Measurements from ENCODE around the gene GRID2.
"Not testable (repeated sequence)": the region's sequence is repeated elsewhere in the genome, so short reads cannot be mapped to it uniquely, and the experiment has no call there.

The GRID2 gene

DNA sequence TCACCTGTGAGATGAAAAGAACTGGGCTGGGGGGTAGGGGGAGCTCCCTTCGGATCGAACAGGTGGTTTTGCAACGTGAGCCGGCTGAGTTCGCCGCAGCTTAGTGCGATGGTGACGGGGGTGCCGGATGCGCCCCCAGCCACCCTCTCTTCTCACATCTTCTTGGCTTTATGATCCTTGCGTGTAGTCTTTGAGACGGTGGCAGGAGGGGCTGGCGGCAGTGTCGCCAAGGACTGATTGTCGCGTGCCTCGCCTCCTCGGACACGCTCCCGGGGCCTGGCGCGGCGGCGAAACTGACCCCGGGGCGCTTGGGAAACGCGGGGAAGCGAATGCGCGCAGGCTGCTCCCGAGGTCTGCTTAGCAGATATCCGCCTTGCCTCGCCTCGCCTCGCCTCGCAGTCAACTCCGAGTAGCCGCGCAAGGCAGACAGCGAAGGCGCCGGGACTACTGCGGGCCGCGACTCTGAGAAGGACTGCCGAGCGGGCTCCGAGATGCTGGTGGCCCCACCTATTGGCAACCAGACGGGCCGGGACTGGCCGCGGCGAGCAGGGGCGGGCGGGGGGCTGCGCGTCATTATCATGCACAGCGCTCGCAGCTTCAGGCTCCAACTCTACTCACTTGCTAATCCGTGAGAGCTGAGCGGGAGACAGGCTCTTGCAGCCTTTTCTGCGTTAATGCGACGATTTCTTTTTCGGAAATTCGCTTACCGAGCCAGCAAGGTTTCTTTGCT lies 1.5 kb downstream of the GRID2 start:
- DNase-seq (ENCODE audit: low read depth), result peak; percentile 30

DNA sequence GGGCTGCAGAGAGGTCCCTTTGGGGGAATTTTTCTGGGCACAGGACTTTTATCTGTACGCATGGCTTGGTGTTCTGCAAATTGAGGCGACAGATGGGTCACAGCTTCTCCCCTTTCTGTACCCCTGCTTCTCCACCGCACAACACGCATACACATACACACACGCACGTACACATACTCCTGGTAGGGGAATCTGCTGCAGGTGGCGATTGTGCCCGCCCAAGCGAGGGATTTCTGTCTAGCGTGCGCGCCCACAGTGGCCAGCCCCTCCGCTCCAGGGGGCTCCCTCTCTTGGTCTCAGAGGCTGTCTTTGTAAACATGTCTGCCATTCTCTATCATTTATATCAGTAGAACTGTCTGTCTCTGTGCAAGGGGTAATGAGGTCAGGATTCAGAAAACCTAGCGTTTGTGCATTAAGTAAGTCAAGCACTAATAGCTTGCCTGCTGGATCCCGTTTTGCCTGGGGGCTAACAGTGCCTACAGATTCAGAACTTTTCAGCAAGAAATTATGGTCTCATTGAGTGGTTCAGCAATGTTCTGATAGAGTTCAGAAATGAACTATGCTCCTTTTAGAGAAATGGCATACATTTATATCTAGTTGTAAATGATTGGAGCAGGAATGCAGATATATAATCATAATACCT lies 2.2 kb downstream of the GRID2 start:
- no peak for DNase-seq (ENCODE audit: low read depth)

DNA sequence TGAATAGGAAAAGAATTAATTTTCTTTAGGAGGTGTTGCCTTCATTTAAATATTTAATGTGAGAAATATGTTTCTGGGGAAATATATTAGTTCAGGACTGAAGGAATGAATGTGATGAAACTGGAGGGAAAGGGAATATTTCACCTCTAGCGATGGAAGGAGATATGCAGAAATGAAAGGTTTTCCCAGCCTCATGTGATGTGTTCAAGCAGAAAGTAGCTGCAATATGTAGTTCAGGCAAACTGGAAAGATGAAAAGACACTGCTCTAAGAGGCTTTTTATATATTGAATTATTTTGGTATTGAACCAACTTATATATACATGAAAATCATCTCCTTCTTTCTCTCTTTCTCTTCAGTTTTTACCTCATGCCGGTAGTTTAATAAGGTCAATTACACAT lies 3.4 kb downstream of the GRID2 start:
- no peak for DNase-seq (ENCODE audit: low read depth)

DNA sequence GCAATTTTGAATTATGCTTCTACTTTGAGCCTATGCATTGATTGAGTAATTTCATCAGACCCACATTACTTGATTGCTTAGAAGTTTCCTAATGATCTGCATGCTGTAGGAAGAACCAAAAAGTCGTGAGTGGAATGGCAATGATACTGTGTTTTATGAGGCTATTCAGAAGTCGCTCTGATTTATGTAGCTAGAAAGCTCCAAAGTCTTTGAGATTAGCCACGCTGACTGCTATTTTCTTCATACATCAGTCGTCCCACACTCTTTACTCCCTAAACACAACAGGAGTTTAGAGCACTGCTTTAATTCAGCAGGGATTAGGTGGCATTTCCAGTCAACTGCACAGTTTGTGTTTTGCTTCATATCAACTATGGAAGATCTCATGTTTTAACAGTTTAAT lies 4.1 kb downstream of the GRID2 start:
- no peak for DNase-seq (ENCODE audit: low read depth)

DNA sequence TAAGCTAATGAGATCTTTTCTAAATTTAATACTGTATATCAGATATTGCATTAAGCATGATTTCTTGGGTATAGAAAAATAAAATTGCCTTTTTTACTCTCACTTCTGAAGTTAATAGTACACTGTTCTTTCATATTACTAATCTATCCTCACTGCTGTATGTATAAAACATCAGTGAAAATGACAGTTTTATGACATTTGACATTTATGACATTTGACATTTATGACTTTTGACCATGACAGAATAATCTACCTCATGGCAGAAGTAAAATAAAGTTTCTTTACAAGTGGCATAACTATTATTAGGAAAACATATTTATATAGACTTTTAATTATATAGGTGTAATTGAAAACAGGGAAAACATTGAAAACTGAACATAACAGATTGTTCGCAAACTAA lies 13.3 kb downstream of the GRID2 start:
- no peak for DNase-seq (ENCODE audit: low read depth)

DNA sequence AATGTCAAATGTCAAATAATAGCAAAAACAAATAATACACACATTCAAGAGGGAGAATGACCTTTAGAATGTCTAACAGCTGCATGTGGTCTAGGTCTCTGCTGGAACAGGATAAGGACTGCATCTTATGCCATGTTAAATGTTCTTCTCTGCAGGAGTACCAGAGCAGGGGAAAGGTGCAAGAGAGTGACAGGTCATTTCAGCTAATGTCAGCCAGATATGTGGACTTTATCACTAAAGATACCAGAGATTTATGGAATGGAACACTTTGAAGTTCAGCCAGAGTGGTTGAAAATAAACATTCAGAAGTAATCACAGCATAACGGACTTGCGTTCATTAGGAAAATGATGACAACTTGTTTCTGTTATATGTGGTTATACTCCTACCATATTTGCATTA lies 24.3 kb downstream of the GRID2 start:
- DNase-seq (ENCODE audit: low read depth), result no peak

DNA sequence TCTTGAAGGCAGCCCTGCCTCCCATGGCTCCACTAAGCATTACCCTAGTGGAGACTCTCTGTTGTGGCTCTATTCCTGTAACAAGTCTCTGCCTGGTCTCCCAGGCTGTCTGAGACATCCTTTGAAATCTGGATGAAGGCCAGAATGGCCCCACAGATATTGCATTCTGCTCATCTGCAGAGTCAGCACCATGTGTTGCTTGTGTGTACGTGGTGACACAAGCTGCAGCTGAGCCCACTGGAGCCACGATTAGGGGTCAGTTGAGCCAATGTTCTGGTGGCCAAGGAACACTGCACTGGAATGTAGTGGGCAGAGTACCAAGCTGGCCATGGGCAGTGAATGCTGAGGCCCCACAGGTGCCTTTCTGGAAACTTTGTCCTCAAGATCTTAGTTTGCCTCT lies 29.2 kb downstream of the GRID2 start:
- no peak for DNase-seq (ENCODE audit: low read depth)

DNA sequence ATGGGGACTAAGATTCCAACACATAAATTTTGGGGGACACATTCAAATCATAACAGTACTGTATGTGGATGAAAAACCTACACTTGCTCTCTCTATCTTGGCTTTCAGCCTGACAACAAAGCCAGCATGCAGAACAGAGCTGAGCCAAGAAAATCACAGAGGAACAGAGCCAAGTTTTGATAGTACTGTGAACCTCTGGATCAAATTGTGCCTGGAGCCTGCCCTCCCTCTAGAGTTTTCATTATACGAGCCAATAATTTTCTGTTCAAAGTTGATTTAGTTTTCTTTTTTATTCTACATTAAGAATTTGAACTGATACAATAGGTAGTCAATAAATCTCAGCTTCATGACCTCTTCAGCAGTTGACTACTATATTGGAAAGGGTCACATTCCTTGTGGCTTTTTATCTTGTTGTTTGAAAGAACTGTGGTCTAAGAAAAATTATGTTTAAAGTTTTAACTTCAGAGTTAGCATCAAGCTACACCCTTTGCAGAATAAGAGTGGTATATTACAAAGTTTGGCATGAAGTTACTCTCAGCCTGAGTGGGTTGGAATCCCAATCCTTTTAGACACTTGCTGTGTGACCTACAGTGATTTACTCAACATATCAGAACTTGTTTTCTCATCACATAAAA lies 31.1 kb downstream of the GRID2 start:
- no peak for DNase-seq (ENCODE audit: low read depth)

DNA sequence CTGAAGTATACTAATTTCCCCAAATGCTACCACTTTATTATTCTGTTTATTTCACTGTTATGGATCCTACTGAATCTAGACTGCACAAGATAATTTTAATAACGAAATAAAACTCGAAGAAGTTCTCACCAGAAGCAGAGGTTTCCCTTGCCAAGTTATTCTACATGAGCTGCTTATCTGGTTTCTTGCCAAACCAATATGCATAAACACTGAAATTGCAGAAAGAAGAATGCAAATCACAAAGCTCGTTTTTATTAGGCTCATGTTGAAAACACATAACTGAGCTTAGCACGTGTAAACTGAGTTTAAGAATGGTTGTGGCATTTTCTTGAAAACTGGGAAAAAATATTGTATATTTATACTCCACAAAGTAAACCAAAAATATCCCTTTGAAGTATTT lies 35.9 kb downstream of the GRID2 start:
- no peak for DNase-seq (ENCODE audit: low read depth)

DNA sequence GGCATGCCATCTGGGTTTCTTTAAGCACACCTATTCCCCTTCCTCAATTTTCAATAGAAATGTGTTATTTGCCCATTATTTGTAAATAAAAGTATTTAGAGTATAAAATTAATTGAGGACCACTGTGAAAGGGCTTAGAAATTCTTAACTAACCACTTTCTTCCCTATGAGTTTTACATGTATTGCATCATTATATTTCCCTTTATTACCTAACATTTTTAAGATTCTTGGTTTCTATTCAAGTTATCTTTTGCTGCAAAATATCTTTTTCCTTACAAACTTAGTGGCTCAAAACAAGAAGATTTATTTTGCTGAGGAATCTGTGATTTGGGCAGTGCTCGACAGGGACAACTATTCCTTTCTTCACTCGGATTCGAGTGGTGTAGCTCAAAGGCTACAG lies 40.5 kb downstream of the GRID2 start:
- DNase-seq (ENCODE audit: low read depth), result no peak

DNA sequence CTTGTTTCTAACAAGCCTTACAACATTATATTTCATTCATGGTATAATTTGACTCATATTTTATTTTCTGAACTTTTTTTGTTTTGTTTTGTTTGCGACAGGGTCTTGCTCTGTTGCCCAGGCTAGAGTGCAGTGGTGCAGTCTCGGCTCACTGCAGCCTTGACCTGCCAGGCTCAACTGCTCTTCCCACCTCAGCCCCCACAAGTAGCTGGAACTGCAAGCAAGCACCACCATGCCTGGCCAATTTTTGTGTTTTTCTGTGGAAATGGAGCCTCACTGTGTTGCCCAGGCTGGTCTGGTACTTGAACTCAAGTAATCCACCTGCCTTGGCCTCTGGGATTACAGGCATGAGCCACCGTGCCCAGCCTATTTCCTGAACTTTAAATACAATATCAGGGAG lies 42.5 kb downstream of the GRID2 start:
- no peak for DNase-seq (ENCODE audit: low read depth)

DNA sequence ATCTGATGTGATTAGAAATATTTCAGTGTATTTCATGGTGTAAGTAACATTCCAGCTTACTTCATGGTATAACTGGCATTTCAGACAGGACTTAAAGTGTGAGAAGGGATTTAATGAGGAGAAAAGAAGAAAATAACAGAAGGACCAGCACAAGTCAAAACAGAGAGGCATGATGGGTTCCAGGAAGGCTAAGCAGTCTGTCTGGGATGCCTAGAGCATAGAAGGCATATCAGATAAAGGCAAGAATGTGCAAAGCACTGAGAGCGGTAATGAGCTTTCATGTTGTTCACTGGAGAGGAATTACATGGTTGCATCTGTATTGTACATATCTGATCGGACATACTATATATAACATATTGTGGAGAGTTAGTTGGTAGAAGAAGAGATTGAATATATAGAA lies 54.2 kb downstream of the GRID2 start:
- DNase-seq (ENCODE audit: low read depth), result no peak

DNA sequence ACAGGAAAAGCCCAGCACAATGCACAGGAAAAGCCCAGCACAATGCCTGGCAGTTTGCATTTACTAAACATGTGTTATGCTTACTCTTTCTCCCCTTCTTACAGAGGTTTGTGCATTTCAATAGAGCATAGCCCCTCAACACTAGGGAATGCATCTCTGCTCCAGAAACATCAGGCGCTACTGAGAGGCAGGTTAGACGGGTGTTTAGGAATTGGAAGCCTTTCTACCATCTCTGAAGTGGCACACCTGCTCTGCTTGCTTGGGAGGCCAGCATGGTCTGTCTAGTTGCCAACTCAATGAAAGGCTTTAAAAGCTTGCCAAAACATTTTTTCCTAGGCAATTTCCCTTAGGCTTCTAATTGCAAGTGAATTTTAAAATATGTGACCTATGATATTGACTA lies 55.7 kb downstream of the GRID2 start:
- no peak for DNase-seq (ENCODE audit: low read depth)

DNA sequence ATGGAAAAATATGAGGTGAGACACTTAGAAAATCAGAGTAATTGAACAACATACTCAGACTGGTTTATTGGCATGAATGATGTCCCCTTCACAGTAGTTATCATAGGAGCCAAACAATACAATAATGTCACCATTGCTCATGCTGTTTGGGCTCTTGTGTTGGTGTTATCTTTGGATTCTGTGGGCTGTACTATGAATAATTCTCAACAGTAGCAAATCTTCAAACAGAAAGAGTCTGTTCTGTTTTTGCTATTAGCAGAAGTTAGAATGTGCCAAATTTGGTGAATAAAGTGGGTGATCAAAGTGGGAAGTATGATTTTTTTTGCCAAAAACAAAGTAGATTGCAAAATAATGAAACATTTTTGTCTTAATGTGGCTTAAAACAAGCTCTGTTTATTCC lies 58.3 kb downstream of the GRID2 start:
- no peak for DNase-seq (ENCODE audit: low read depth)

DNA sequence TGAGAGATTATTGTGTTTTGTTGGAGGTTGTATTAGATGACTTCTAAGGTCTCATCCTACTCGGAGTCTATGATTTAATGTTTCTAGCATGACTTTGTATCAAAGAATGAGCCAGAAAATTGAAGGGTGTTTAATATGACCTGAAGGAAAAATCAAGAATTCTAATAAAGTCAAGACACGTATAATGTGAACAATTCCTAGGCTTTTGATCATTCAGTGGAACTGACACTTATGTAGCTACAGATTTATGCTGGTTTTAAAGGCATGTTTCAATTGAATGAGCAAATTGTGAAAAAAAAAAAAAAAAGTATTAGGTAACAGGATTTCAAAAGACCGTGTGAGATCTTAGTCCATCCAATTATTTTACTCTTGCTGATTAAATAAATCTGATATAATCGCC lies 64.9 kb downstream of the GRID2 start:
- DNase-seq (ENCODE audit: low read depth), result no peak

DNA sequence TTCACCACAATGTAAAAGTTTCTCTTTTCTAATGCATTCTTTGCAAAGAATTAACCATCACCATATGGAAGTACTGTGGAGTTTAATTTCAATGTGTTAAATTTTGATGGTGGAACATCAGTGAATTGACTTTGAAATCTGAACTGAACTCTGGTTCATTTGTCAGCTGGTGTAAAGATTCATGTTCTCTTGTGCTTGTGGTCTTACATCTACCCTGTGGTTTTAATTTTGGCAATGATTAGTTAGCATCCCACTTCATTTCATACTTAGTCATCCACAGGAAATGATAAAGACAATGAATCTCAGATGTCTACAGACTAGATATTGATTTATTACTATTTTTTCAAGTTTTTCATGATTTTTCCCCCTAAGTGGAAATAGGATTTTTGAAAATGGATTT lies 77.8 kb downstream of the GRID2 start:
- no peak for DNase-seq (ENCODE audit: low read depth)

DNA sequence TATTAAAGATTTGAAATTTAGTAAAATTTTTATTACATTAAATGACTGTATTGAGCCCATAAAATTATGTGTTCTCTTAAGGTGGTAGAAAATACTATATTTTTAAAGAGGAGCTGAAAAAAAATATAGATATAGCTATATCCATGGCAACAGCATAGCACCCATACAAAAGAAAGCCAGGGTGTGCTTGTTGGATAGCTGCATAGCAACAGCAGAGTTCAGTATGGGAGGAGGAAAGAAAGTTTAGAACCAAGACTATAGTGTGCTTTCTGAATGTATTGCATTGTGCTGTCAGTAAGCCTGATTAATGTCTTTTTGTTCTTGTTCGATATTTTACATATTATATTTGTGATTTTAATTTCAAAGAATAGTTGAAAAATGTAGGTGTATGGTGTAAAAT lies 78.4 kb downstream of the GRID2 start:
- no peak for DNase-seq (ENCODE audit: low read depth)

DNA sequence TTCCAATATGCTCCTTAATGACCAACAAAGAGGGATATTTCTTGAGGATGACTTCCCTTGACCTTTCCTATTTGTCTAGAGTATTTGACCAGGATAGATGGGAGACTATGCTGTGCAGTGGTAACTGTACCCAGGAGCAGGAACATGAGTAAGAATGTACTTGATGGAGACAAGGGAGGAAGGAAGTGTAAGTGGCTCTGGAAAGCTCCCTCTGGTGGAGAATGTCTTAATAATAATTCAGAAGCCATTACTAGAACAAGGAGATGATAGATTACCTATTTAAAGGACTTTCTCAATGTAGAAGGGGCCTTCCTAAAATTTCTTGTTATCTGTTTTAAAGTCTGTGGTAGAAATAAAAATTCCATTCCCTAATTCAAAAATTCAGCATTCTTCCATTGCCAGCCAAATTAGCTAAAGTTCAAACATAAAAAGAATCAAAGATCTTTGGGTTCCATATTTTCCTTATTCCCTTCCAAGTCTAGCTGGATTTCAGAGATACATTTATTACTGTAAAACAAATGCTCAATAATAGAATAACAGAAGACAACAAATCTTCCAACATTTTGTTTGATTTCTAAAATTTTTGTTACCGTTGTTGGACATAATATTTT lies 83.8 kb downstream of the GRID2 start:
- peak; percentile 33 for DNase-seq (ENCODE audit: low read depth)

DNA sequence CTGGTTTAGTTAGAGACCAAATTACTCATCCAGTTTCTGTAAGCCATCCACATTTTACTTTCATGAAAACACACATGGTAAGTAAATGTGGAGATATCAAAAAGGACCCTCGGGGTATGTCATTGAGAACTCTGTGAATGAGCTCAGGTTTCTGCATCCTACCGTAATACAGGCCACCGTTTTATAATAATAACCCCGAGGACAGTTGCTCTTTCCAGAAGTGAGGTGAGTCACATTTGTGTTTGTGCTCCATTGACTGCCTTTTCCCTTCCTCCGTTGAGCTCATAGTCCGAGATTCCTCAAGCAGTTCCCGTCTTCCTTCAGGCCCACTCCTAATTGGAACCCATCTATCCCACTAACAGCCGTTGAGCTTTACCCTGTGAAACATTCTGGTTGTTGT lies 95.3 kb downstream of the GRID2 start:
- no peak for DNase-seq (ENCODE audit: low read depth)

DNA sequence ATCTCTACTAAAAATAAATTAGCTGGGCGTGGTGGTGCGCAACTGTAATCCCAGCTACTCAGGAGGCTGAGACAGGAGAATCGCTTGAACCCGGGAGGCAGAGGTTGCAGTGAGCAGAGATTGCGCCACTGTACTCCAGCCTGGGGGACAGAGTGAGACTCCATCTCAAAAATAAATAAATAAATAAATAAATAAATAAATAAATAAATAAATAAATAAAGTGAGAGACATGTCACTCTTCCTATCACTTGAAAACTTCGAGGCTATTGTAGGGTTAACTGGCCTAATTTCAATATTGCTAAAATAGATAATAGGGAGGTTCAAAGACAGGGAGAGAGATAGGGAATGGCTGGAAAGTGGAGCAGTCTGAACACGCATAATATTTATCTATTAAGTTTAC lies 99.8 kb downstream of the GRID2 start:
- DNase-seq (ENCODE audit: low read depth), result not testable (repeated sequence)

DNA sequence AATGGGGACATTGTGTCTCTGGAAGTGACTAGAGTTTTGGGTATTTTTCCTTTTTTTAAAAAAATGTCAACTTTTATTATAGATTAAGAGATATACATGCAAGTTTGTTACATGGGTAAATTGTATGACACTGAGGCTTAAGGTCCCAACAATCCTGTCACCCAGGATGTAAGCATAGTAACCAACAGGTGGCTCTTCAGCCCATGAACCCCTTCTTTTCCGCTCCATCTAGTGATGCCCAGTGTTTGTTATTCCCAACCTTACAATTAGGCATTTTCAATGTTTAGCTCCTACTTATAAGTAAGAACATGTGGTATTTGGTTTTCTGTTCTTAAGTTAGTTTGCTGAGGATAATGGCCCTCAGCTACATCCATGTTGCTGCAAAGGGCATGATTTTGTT lies 102.7 kb downstream of the GRID2 start:
- DNase-seq (ENCODE audit: low read depth), result no peak

DNA sequence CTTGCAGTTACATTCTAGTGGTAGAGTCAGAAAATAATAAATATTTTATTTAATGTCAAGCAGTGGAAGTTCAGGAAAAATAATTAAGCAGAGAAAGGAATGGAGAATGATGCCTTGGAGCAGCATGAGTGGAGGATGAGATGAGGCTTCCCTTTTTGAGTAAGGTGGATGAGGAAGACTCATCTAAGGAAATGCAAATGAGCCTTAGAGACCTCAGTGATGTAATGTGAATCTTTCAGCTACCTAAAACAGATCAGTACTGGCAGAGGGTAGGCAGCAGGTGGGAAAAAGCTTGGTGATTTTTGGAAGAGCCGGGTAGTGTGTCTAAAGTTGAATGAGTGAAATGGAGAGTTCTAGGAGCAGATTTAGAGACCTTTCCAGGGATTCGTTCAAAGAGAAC lies 118.2 kb downstream of the GRID2 start:
- DNase-seq (ENCODE audit: low read depth), result no peak

DNA sequence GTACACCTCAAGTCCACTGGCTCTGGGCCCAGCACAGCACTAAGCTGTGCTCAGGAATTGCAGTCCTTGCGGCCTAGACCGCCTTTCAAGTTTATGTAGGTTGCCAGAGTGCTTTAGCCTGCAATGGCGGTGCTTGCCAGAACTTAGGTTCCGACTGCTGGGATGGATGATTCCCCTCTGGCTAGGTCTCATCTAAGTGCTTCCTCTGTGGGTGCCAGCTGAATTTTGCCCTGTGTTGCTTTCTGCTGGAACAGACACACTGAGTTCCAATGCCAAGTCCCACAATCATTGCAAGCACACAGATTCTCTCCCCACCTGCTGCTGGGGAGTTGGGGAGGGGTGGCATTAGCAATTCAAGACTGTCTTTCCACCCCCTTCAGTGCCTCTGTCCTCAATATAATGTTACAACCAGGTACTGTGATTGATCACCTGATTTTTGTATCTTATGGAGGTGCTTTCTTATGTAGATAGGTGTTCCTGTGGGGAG lies 129.5 kb downstream of the GRID2 start:
- DNase-seq (ENCODE audit: low read depth), result no peak
